H9 (cell line): Measurements from ENCODE around the gene SPSB3. TPM values are rescaled to one million over a fixed set of nuclear protein-coding genes. Genes with fewer than 3 reads are reported as not detected.

Source experiments
- DNase-seq: peaks from one replicate; pipeline ENCODE4 v3.0.0-alpha.2; 2017
- H2AFZ ChIP-seq: one replicate; pipeline ENCODE4 v1.6.1; 2013; ENCODE audit warnings: mild to moderate bottlenecking, low read length, control low read depth, moderate library complexity
- H2AK5ac ChIP-seq: 2 replicates; pipeline ENCODE4 v1.6.1; 2013; ENCODE audit warnings: low read length, control low read depth, mixed read lengths; ENCODE audit not compliant: insufficient read length
- H2BK120ac ChIP-seq: one replicate; pipeline ENCODE4 v1.6.1; 2013; ENCODE audit warnings: low read depth, mild to moderate bottlenecking, low read length, control low read depth, inconsistent platforms; ENCODE audit not compliant: poor library complexity, severe bottlenecking
- H2BK12ac ChIP-seq: 2 replicates; pipeline ENCODE4 v1.6.1; 2013; ENCODE audit warnings: low read length, control low read depth, mixed read lengths, low read depth; ENCODE audit not compliant: insufficient read length
- H2BK15ac ChIP-seq: 2 replicates; pipeline ENCODE4 v1.6.1; 2013; ENCODE audit warnings: low read depth, low read length, control low read depth
- H2BK20ac ChIP-seq: one replicate; pipeline ENCODE4 v1.6.1; 2013; ENCODE audit warnings: low read depth, mild to moderate bottlenecking, low read length, control low read depth, inconsistent platforms; ENCODE audit not compliant: poor library complexity, severe bottlenecking
- H2BK5ac ChIP-seq: 2 replicates; pipeline ENCODE4 v1.6.1; 2013; ENCODE audit warnings: low read length, control low read depth, mixed read lengths; ENCODE audit not compliant: insufficient read length
- H3K14ac ChIP-seq: 2 replicates; pipeline ENCODE4 v1.6.1; 2013; ENCODE audit warnings: low read length, control low read depth; ENCODE audit not compliant: insufficient read depth
- H3K18ac ChIP-seq: 2 replicates; pipeline ENCODE4 v1.6.1; 2013; ENCODE audit warnings: low read depth, mild to moderate bottlenecking, mixed read lengths, low read length, control low read depth; ENCODE audit not compliant: insufficient read length
- H3K23ac ChIP-seq: 2 replicates; pipeline ENCODE4 v1.6.1; 2013; ENCODE audit warnings: low read length, control low read depth, mixed read lengths, low read depth; ENCODE audit not compliant: insufficient read length
- H3K23me2 ChIP-seq: 2 replicates; pipeline ENCODE4 v1.6.1; 2013; ENCODE audit warnings: low read depth, mild to moderate bottlenecking, mixed read lengths, low read length, control low read depth; ENCODE audit not compliant: insufficient read length, poor library complexity, severe bottlenecking
- H3K27ac ChIP-seq: 2 replicates; pipeline ENCODE4 v1.5.1; 2013; ENCODE audit warnings: low read length, control low read depth, mixed read lengths, low read depth; ENCODE audit not compliant: insufficient read length
- H3K27me3 ChIP-seq: 2 replicates; pipeline ENCODE4 v1.6.1; 2013; ENCODE audit warnings: low read length, control low read depth, inconsistent platforms; ENCODE audit not compliant: insufficient read depth
- H3K4ac ChIP-seq: 2 replicates; pipeline ENCODE4 v1.6.1; 2013; ENCODE audit warnings: low read depth, mild to moderate bottlenecking, control low read depth, inconsistent platforms, low read length, moderate library complexity
- H3K4me1 ChIP-seq: 2 replicates; pipeline ENCODE4 v1.6.1; 2013; ENCODE audit warnings: low read length, control low read depth, inconsistent platforms; ENCODE audit not compliant: insufficient read depth
- H3K4me2 ChIP-seq: 2 replicates; pipeline ENCODE4 v1.6.1; 2013; ENCODE audit warnings: low read length, control low read depth, mixed read lengths; ENCODE audit not compliant: insufficient read length, insufficient read depth
- H3K56ac ChIP-seq: 2 replicates; pipeline ENCODE4 v1.6.1; 2013; ENCODE audit warnings: low read depth, mild to moderate bottlenecking, mixed read lengths, low read length, control low read depth; ENCODE audit not compliant: insufficient read length
- H3K79me1 ChIP-seq: 2 replicates; pipeline ENCODE4 v1.6.1; 2013; ENCODE audit warnings: low read depth, mild to moderate bottlenecking, moderate library complexity, low read length, control low read depth, inconsistent platforms; ENCODE audit not compliant: insufficient read depth, poor library complexity, severe bottlenecking
- H3K79me2 ChIP-seq: 2 replicates; pipeline ENCODE4 v1.6.1; 2013; ENCODE audit warnings: low read length, control low read depth, inconsistent platforms; ENCODE audit not compliant: insufficient read depth
- H3K9ac ChIP-seq: 2 replicates; pipeline ENCODE4 v1.6.1; 2013; ENCODE audit warnings: low read length, control low read depth, mixed read lengths; ENCODE audit not compliant: insufficient read length; ENCODE audit errors: extremely low read depth
- H3K9me3 ChIP-seq: one replicate; pipeline ENCODE4 v1.6.1; 2013; ENCODE audit warnings: low read depth, low read length, inconsistent platforms; ENCODE audit not compliant: control insufficient read depth
- H3T11ph ChIP-seq: one replicate; pipeline ENCODE4 v1.6.1; 2013; ENCODE audit warnings: mild to moderate bottlenecking, low read length, control low read depth, inconsistent platforms
- H4K20me1 ChIP-seq: one replicate; pipeline ENCODE4 v1.6.1; 2013; ENCODE audit not compliant: control insufficient read depth, insufficient read length, insufficient read depth
- H4K5ac ChIP-seq: 2 replicates; pipeline ENCODE4 v1.6.1; 2013; ENCODE audit warnings: low read depth, mild to moderate bottlenecking, mixed read lengths, low read length, control low read depth; ENCODE audit not compliant: insufficient read length
- H4K8ac ChIP-seq: replicated peaks from 2 replicates; pipeline ENCODE4 v1.6.1; 2013; ENCODE audit warnings: low read length, control low read depth, mixed read lengths, low read depth; ENCODE audit not compliant: insufficient read length
- H4K91ac ChIP-seq: 2 replicates; pipeline ENCODE4 v1.6.1; 2013; ENCODE audit warnings: low read depth, mild to moderate bottlenecking, moderate library complexity, mixed read lengths, low read length, control low read depth; ENCODE audit not compliant: insufficient read length
- H3K27ac Mint-ChIP-seq, 3 experiments: 2 replicates in 2 of 3; 3 replicates in 1 of 3; pipeline ENCODE4 v1.8.0; 2020 to 2021; ENCODE audit warnings: mixed read lengths in 3 of 3, mild to moderate bottlenecking in 1 of 3, moderate library complexity in 1 of 3
- H3K27me3 Mint-ChIP-seq: 2 replicates; pipeline ENCODE4 v1.8.0; 2021; ENCODE audit warnings: low read depth, mild to moderate bottlenecking, moderate library complexity, mixed read lengths
- H3K36me3 Mint-ChIP-seq, 3 experiments: 2 replicates in 2 of 3; 3 replicates in 1 of 3; pipeline ENCODE4 v1.8.0; 2020 to 2021; ENCODE audit warnings: low read depth in 3 of 3, mixed read lengths in 3 of 3; ENCODE audit not compliant: insufficient read depth in 1 of 3
- H3K4me1 Mint-ChIP-seq, 2 experiments: 2 replicates each; pipeline ENCODE4 v1.8.0; 2020; ENCODE audit warnings: mixed read lengths in 2 of 2
- H3K4me3 Mint-ChIP-seq, 2 experiments: 2 replicates in 1 of 2; 3 replicates in 1 of 2; pipeline ENCODE4 v1.8.0; 2020 to 2021; ENCODE audit warnings: mild to moderate bottlenecking in 2 of 2, mixed read lengths in 2 of 2, moderate library complexity in 1 of 2
- H3K9me3 Mint-ChIP-seq, 2 experiments: 2 replicates in 1 of 2; 3 replicates in 1 of 2; pipeline ENCODE4 v1.8.0; 2020; ENCODE audit warnings: mild to moderate bottlenecking in 2 of 2, mixed read lengths in 2 of 2, moderate library complexity in 1 of 2
- CTCF ChIP-seq: fragments of 200-600 bp; sonication (generic); conservative IDR thresholded peaks from 3 replicates; pipeline ENCODE4 v1.8.0; 2021; ENCODE audit warnings: antibody characterized with exemption, mild to moderate bottlenecking
- WGBS: extraction: QIAGEN DNeasy Blood & Tissue Kit; methylation state at CpG from one replicate; pipeline ENCODE4 v1.1.7; 2013; ENCODE audit warnings: missing lambda C conversion rate, low lambda C conversion rate, mixed read lengths; ENCODE audit not compliant: insufficient read length; ENCODE audit errors: extremely low coverage; 5-methylcytosine and 5-hydroxymethylcytosine counted together
- total RNA-seq: library from RNA; stranded (reverse); gene quantifications from 2 replicates; pipeline ENCODE4 v1.2.1, GENCODE V29; 2021

The SPSB3 gene
- total RNA-seq, 1 experiment from 2014 or later, result 19.9 TPM

- DNase-seq, result no peak
- Histone ChIP-seq H3K79me2 (no peaks in the 10 kb centered on the region), H4K20me1 (no peaks in the 10 kb centered on the region), H2BK15ac (no peak overlapping the region), H2AK5ac (no peak overlapping the region), H3K23ac (no peak overlapping the region), H3T11ph (no peak overlapping the region), H3K4me2 (no peak overlapping the region), H3K4ac (no peak overlapping the region), H2BK12ac (no peak overlapping the region), H2AFZ (no peak overlapping the region), H3K23me2 (no peaks in the 10 kb centered on the region), H2BK5ac (no peak overlapping the region), H2BK120ac (no peak overlapping the region), H3K56ac (no peak overlapping the region), H2BK20ac (no peak overlapping the region), H3K79me1 (no peaks in the 10 kb centered on the region), H4K91ac (no peak overlapping the region), H4K8ac (no peak overlapping the region), H3K9me3 (peaks cover 7% of the 10 kb centered on the region), H3K27ac (no peak overlapping the region), H3K14ac (no peak overlapping the region), H3K4me1 (no peaks in the 10 kb centered on the region), H3K27me3 (no peaks in the 10 kb centered on the region), H4K5ac (no peak overlapping the region), H3K18ac (no peak overlapping the region), H3K9ac (no peak overlapping the region)
- no peak overlapping the region for H3K27ac Mint-ChIP-seq
- peaks cover 16 to 27% (median 21%) of the 10 kb centered on the region in 3 experiments for H3K36me3 Mint-ChIP-seq
- TF ChIP-seq CTCF, result no peak
- no peaks in the 10 kb centered on the region for H3K27me3 Mint-ChIP-seq
- H3K4me3 Mint-ChIP-seq, result no peak overlapping the region; a peak in 2 of 5 replicates
- H3K9me3 Mint-ChIP-seq, result peaks cover 32 to 34% of the 10 kb centered on the region in 2 experiments
- WGBS, result no CpG with 5 or more reads among the region's 32 CpGs
- H3K4me1 Mint-ChIP-seq, result no peaks in the 10 kb centered on the region
Measured at GRCh38 chr16:1794908-1795666, 12.7 kb upstream of the SPSB3 start.
